Fibroblast of skin of left biceps (primary cell): ENCODE data around the gene OCA2.

Source experiments
- DNase-seq, 2 experiments: peaks; one replicate each; pipeline ENCODE4 v3.0.0-alpha.2; 2013; ENCODE audit warnings: low read depth in 2 of 2

The OCA2 gene

DNA sequence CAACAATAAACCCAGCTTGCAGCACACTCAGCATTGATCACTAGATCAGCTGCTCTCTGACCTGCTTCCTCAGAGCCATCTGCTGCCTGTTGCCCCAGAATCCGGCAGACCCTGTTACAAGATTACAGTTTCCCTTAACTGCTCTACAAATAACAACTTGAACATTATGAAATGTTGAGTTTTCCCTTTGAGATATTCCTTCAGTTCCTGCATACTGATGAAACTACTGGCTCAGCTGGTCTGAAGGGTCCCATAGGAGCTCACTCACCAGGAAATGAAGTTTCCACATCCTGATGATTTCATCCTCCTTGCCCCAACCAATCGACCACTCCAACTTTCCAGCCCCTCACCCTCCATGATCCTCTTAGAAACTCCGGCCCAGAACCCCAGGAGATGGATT lies 281.9 kb downstream of the OCA2 start:
- DNase-seq = no peak

DNA sequence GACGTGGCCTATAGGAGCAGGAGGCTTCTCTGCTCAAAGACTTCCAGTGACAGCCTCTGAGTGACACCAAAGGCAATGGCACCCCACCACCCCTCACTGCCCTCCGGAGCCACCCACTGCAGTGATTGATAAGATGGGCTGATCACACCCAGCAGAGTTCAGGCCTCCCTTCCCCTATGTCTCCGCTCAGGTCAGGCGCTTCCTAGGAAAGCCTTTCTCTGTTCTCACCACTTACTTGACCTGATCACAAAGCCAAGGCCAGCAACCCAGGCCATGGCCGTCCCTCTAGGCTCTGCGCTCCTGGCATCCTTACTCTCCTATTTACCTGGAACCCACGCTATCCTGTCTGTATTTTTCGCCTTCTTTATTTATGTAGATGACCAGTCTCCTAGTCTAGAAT lies 282.3 kb downstream of the OCA2 start:
- DNase-seq = no peak

DNA sequence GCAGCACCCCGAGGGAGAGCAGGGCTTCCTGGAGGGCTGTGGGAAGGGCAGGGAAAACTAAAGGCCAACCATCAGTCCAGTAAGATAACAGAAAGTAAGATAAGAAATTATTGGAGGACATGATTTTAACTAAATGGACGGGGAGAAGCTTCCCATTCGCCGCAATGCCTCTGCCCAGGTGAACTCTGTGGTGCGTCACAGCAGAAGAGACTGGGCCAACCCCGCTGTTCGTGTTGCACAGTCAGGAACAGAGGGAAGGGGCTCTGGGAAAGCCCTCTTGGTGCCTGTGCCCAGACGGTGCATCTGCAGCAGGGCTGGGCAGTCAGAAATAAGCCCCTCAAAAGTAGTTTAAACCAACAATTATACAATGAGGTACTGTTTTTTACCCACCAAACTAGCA lies 284.1 kb downstream of the OCA2 start:
- no peak for DNase-seq

DNA sequence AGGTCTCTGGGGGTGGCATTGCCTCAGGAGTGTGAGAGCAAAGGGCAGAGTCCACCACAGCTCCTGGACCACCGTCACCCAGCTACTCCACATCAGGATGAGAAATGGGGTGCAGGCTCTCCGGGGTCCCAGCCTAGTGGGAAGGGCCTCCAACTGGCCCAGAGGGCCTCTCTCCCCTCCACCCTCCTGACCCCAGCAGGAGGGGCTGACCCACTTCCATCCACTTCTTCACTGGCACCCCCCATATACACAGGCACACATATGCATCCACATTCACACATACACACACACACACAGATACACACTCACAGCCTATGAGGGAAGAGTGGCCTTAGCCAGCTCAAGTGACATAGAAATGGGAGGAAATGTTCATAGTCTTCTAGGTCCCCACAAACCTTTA lies 286.0 kb downstream of the OCA2 start:
- no peak for DNase-seq

DNA sequence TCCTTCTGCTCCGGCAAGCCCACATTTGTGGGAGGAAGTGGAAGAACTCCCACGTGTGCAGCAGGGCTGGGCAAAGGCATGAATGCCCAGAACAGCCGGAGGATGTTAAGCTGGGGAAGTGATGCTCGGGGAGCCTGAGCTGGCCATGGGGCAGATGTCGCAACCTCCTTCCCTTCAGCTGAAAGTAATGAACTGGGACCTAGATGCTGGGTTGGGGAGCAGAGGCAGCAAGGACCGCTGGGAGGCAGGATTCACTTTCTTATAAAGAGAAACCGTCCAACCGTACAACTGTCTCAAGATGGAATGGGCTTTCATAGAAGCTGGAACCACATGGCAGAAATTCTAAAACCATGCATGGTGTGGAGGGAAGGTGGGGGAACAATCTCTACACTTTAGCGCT lies 290.9 kb downstream of the OCA2 start:
- no peak for DNase-seq

DNA sequence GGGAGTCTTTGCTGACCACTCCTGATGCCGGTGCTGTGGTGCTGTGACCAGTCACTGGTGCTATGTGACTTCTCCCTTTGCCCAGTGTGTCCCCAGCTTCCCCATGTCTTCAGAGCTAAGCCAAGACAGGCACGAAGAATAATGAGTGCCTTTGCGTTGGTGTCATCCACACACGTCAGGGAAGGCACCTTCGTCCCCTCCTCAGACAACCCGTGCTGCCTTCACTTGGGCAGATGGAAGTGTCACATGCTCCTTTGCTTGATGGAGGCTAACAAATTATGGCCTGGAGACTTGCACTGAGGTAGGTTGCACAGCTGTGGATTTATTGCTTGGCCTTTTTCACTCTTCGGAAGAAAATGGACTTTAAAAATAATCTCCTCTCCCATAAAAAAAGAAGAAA lies 291.8 kb downstream of the OCA2 start:
- no peak for DNase-seq

DNA sequence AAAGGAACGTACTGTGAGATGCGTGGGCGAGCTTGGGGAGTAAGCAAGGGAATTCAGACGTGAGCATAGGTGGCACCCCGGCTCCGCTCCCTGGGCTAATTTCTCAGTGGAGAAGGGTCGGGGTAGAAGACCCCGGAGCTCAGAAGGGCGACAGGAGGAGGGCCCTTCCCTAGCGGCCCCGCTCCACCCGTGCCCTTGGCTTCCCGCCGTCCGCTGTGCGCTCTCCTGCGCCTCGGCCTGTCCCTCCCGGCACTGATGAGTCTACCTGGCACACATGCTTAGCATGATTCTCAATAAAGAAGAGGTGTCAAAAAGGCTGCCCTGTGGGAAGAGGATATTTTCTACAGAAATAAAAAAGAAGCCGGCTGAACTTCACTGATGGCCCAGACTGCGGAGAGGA lies 292.7 kb downstream of the OCA2 start:
- DNase-seq = no peak

DNA sequence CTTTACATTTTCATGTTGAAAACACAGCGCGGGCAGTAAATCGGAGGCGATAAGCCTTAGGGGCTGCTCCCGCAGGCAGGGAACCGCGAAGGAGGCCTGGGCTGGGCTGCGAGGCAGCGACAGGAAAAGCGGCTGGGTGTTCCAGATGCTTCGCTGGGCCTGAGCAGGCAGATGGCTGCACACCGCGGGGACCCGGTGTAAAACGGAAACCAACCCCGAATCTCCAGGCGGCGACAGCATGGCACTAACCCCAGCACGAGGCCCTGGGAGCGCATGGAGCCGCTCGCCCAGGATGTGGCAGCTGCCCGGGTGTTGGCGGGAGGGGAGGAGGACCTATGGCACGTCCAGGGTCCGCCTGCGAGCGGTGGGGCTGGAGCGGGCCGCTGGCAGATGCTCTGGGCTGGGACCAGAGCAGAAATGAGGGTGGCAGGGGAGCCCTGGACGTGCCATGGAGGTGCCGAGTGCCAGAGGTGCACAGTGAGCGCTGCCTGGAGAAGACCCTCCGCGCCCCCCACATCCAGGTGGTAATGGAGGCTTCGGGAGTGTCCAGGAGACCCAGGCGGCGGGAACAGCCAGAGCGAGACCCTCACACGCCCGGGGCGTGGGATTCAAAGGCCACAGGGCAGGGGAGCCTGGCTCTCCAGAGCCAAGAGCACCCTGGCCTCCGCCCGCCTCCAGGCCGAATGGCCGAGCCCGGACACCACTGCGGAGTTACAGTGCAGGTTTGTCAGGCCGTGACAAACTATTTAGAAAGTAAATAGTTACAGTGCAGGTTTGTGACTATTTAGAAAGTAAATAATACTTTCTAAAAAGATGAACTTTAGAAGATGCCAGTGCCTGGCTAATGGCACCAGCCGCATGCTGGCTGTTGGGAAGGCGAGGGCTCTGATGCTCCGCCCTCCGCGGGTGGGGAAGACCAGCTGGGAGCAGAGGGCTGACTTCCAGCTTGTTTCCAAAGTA lies 293.6 kb downstream of the OCA2 start:
- no peak for DNase-seq

DNA sequence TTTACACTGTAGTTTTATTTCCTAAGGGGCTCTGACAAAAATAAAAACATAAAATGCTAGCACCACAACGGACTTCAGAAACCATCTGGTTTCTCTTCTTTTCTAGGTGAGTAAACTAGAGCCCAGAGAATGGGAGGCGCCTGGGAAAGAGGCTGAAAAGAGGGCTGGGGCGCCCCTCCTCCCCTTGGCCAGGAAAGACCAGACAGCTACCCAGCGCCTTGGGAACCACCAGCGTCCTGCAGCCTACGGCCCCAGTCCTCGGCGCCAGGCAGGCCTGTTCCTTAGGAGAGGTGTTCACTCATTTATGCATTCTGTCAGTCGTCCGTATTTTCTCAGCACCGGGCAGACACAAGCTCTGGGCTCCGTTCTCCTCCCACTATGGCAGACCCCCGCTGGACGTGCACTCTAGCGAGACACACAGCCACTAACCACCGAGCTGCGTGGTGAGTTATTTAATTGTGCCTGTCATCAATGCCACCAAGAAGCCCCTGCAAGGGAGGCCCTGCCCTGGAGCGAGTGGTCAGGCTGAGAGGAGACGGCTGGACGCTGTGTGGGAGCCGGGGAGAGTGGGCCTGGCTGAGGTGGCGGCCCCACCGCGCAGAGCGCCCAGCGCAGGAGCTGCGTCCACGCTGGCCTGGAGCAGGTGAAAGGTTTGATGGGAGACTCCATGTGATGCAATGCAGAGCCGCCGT lies 294.4 kb downstream of the OCA2 start:
- no peak for DNase-seq

DNA sequence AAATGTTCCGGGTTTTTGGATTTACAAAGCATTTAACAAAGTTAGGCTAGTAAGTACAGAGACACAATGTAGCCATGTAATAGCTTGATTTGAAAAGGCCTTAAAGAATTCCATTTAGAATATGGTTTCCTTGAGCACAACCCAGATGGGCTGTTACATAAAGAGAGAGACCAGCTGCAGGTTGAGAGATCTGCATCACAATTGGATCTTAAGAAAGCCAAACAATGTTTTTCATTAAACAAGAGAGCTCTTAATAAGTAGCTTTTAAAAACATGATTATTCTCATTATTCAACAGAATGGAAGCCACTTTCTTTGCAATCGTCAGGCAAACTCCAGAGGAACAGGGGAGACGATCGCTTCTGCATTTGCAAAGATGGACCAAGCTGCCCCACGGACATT lies 300.3 kb downstream of the OCA2 start:
- DNase-seq = no peak

DNA sequence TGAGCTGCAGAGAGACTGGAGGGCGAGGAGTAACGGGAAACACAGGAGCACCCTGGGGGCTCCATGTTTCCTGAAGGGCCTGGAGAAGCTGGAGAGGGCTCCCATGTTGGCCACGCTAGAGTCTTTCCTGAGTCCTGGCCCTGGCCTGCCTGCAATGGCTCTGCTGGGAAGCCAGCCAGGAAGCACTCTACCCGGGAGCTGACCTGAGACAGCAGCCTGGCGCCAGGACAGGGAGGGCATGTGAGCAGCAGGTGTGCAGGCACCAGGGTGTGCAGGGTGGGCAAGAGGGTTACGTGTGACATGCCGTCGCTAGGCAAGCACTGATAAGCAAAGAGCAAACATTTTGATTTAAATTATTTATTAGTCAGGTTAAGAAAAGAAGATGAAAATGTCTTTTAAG lies 301.4 kb downstream of the OCA2 start:
- no peak for DNase-seq

DNA sequence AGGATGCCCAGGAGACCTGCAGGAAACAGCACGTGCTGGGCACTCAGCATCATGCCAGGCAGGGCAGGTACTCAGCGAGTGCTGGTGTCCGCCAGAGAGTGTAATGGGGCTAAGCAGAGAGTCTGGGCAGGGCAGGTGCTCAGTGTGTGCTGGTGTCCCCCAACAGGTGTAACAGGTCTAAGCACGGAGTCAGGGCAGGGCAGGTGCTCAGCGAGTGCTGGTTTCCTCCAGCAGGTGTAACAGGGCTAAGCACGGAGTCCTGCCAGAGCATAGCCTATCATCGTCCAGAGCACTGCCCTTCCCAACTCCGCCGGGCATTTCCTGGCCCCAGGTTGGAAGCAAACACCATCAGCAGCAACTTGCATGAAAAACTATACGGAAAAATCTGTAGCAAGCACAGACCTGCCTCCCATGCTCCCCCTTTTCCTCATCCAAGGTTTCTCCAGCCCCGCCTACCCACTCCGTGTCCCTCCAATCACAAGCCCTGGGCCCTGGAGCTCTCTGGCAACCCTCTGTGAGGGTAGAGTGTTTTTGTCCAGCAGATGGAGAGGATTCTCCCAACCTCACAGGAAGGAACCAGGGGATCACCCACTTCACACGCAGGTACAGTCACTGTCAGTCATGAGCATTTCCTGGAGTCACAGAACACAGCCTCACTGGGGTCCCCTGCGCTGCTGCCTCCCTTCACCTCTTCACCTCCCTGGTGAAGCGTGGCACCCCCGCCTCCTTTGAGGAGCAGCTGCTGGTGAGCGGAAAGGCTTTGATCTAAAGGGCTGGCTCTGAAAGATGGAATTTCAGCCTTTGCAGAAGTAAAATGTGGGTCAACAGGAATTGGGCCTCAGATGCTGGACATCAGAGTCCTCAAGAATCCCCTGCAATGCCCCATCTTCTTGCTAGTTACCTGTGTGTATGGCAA lies 302.5 kb downstream of the OCA2 start:
- no peak for DNase-seq

DNA sequence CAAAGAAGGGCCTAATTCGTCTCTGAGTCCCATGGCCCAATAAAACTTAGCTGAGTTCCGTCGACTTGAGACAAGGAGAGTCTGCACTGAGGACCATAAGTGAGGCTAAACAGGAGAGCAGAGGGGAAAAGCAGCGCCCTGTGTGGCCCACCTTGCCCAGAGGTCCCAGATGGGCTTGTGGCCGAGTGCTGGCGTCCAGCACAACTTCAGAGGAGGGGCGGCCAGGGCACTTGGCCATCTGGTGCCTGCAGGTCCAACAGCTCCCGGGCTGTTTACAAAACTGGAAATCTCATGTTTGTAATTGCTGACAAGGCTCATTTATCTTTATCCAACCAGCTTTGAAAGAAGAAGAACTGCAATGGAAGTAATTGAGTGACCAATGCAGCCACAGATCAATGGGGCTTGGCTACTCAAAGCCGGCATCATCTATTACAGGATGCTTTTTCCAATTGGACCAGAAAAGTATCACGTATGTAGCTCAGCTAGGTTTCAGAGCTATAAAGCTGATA lies 306.3 kb downstream of the OCA2 start:
- no peak for DNase-seq

DNA sequence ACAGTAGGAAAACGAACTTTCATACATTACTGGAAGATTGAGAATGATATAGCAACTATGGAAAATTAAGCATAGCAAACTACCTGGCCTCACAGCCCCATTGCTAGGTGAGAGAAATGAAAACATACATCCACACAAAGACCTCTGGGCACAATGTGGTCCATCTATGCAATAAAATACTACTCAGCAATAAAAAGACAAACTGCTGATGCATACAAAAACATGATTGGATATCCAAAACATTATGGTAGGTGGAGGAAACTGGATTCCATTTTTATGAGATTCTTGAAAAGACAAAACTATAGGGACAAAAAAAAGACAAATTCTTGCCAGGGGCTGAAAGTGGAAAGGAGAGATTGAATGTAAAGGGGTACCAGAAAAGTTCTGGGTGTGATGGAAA lies 308.8 kb downstream of the OCA2 start:
- no peak for DNase-seq

DNA sequence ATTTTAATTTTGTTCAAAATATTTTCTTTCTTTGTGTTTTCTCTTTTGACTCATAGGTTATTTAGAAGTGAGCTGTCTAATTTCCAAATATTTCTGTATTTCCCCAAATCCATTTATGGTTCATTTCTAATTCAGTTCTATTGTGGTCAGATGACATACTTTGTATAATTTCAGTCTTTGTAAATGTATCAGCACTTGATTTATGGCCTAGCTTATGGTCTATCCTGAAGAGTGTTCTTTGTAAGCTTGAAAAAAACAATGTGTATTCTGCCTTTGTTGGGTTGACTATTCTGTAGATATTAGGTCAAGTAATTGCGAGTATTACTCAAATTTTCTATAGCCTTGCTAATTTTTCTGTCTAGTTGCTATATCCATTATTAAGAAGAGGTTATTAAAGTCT lies 311.2 kb downstream of the OCA2 start:
- DNase-seq = no peak

DNA sequence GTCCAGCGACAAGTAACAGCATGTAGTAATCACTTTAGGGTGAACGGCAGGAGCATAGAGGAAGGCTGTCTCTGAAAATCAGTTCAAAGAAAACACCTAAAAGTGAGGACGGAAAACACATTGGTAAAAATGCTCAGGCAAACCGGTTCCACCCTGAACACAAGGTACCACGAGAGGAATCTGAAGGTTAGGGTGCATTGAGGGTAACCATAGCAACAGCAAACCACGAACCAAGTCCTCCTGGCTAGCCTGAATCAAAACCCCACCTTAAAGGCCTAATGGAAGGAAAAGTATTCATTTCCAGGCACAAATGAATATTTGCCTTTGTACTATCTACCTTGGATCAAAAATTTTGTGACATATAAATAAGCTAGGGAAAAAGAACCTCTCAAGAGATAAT lies 315.0 kb downstream of the OCA2 start:
- DNase-seq = no peak

DNA sequence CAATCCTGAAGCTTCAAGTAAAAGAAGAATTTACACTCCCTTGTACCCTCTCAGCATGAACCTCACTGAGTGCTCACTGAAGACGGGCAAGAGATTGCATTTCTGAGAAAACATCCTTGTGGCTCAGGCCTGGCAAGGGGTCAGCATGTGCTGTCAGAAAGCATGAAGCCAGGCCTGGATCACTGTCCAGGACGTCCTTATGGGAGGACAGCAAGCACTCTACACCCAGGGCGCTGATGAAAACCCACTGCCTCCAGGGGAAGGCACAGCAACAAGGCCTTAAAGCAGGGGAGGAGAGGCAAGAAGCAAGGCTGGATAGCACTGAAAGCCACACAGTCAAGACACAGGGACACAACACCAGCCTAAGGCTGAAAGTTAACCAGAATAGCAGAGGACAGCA lies 315.4 kb downstream of the OCA2 start:
- no peak for DNase-seq

DNA sequence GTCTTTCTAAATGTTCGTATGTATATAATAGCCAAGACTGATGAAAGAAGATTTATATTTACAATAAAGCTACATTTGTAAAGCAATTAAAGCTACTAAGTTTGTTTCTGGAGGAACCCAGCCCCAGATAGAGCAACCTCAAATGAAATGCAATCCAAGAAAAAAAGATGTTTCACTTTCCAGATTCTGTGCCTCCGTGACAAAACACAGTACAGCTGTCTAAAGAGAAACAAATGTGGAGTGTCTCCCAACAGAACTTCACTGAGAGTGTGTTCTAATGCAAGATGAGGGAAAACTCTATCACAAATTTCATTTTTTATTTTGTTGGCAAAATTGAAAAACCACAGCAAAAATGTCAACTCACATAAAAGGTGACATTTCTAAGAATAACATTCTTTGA lies 317.0 kb downstream of the OCA2 start:
- DNase-seq = no peak

DNA sequence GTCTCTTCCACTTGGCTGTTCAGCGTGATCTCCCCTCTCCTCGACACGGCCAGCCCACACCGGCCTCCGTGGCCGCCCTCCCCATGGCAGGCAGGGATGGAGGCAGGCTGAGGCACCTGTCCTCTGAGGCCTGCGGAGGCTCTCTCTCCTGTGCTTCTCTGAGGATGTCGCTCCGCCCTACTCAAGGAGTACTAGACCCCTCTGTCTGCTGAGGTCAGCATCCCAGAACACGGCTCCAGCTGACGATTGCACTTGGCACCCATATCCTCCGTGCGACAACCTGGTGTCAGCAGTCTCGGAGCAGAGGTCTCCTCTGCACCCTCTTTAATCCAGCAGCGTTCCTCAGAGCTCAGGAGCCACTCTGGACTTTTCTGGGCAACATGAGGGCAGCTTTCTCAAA lies 322.6 kb downstream of the OCA2 start:
- no peak for DNase-seq

DNA sequence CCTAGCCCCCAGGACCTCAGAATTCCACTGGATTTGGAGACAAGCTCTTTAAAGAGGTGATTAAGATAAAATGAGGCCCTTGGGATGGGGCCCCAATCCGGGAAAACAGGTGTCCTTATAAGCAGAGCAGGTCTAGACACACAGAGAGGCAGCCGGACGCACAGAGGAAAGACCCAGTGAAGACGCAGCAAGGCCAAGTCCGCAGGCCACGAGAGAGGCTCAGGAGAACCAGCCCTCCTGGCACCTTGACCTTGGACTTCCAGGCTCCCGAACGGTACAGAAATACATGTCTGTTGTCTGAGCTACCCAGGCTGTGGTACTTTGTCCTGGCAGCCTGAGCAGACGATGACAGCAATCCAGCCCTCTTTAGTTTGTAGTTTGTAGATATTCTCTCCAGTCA lies 324.5 kb downstream of the OCA2 start:
- DNase-seq = no peak

DNA sequence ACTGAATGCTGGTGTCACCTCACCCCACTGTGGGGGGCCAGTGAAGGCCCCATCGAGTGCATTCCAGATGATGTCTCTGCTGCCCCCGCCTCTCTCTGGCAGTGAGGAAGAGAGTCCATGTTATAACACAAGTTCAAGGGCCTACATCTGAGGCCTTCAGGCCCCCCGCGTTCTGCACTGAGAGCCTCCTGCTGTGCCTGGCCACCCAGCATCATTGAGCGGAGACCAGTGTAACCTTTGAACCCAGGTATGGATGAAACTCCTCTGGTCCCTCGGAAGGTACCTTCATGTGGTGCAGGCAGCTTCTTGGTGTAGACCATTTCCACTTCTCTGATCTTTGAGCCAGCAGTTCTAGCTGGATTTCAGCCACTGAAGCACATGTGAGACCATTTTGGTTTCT lies 324.9 kb downstream of the OCA2 start:
- no peak for DNase-seq

DNA sequence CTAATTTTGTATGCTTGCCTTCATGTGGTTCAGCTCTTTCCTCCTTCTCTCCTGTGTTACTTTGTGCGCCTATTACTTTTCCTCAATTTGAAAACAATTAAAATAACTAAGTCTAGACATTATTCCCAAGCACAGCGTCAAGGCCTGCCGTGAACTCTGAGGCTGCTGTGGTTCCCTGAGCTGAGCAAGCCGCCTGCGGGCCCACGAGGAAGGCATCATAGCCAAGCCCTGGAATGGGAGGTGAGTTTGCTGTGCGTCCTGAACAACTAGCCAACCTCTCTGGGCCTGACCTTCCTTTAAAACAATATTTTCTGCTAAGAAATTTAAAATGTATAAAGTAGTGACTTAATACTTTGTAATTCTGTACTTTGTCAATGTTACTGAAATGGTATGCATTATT lies 327.2 kb downstream of the OCA2 start:
- no peak for DNase-seq
